Effector memory CD8-positive, alpha-beta T cell (primary cell): Measurements from ENCODE around the gene CCDC80.

Experiments
- ATAC-seq: fragments of 150-1000 bp; cut with Tn5 transposase; replicated peaks from 2 replicates; pipeline ENCODE4 v1.10.0; 2021; ENCODE audit warnings: mild to moderate bottlenecking, moderate library complexity
- DNase-seq, 3 experiments: peaks; one replicate each; pipeline ENCODE4 v3.0.0; 2021
- H3K27ac Mint-ChIP-seq, 2 donors: one replicate each; pipeline ENCODE4 v1.8.0; 2022; ENCODE audit warnings: mild to moderate bottlenecking in 2 of 2, mixed read lengths in 2 of 2, moderate library complexity in 2 of 2
- H3K27me3 Mint-ChIP-seq, 2 donors: one replicate each; pipeline ENCODE4 v1.8.0; 2022; ENCODE audit warnings: mixed read lengths in 2 of 2
- H3K36me3 Mint-ChIP-seq: one replicate; pipeline ENCODE4 v1.8.0; 2022; ENCODE audit warnings: mild to moderate bottlenecking, moderate library complexity, mixed read lengths; ENCODE audit not compliant: insufficient read depth
- H3K4me1 Mint-ChIP-seq, 2 donors: one replicate each; pipeline ENCODE4 v1.8.0; 2022; ENCODE audit warnings: low read depth in 2 of 2, mixed read lengths in 2 of 2
- H3K4me3 Mint-ChIP-seq, 2 donors: one replicate each; pipeline ENCODE4 v1.8.0; 2022; ENCODE audit warnings: mild to moderate bottlenecking in 2 of 2, mixed read lengths in 2 of 2, moderate library complexity in 2 of 2
- H3K9me3 Mint-ChIP-seq, 2 donors: one replicate each; pipeline ENCODE4 v1.8.0; 2022; ENCODE audit warnings: mixed read lengths in 2 of 2

Gene CCDC80

GRCh38 chr3:112634786-112635541 lies 6.0 kb downstream of the CCDC80 start:
- ATAC-seq (no peak), DNase-seq (no peak)
- Mint-ChIP-seq H3K4me1 (no peaks in the 10 kb centered on the region), H3K27me3 (no peaks in the 10 kb centered on the region), H3K27ac (no peak overlapping the region), H3K9me3 (no peaks in the 10 kb centered on the region), H3K4me3 (no peak overlapping the region), H3K36me3 (no peaks in the 10 kb centered on the region)

- H3K27me3 Mint-ChIP-seq, result no peaks in the 10 kb centered on the region
- H3K27ac Mint-ChIP-seq, result no peak overlapping the region
- H3K9me3 Mint-ChIP-seq, result no peaks in the 10 kb centered on the region
- ATAC-seq (no peak), DNase-seq (no peak)
- H3K36me3 Mint-ChIP-seq, result no peaks in the 10 kb centered on the region
- no peaks in the 10 kb centered on the region for H3K4me1 Mint-ChIP-seq
- no peak overlapping the region for H3K4me3 Mint-ChIP-seq
Measured at GRCh38 chr3:112633757-112634156, 7.2 kb downstream of the CCDC80 start.

GRCh38 chr3:112633191-112633590 lies 7.8 kb downstream of the CCDC80 start:
- ATAC-seq, result no peak
- Mint-ChIP-seq H3K9me3 (no peaks in the 10 kb centered on the region), H3K4me3 (no peak overlapping the region), H3K27ac (no peak overlapping the region), H3K27me3 (no peaks in the 10 kb centered on the region), H3K36me3 (no peaks in the 10 kb centered on the region), H3K4me1 (no peaks in the 10 kb centered on the region)
- no peak for DNase-seq

GRCh38 chr3:112632596-112632995 lies 8.3 kb downstream of the CCDC80 start:
- Mint-ChIP-seq H3K27ac (no peak overlapping the region), H3K4me3 (no peak overlapping the region), H3K27me3 (no peaks in the 10 kb centered on the region), H3K9me3 (no peaks in the 10 kb centered on the region), H3K4me1 (no peaks in the 10 kb centered on the region), H3K36me3 (no peaks in the 10 kb centered on the region)
- DNase-seq (no peak), ATAC-seq (no peak)

- Mint-ChIP-seq H3K27me3 (no peaks in the 10 kb centered on the region), H3K4me1 (no peaks in the 10 kb centered on the region), H3K27ac (no peak overlapping the region), H3K9me3 (no peaks in the 10 kb centered on the region), H3K4me3 (no peak overlapping the region), H3K36me3 (no peaks in the 10 kb centered on the region)
- ATAC-seq (no peak), DNase-seq (no peak)
Measured at GRCh38 chr3:112631257-112631656, 9.7 kb downstream of the CCDC80 start.

GRCh38 chr3:112629425-112629824 lies 11.5 kb downstream of the CCDC80 start:
- H3K27me3 Mint-ChIP-seq, result no peaks in the 10 kb centered on the region
- H3K4me1 Mint-ChIP-seq, result no peaks in the 10 kb centered on the region
- no peaks in the 10 kb centered on the region for H3K9me3 Mint-ChIP-seq
- no peak overlapping the region for H3K4me3 Mint-ChIP-seq
- no peak for ATAC-seq
- DNase-seq, result no peak
- no peaks in the 10 kb centered on the region for H3K36me3 Mint-ChIP-seq
- no peak overlapping the region for H3K27ac Mint-ChIP-seq

- no peak for DNase-seq
- H3K36me3 Mint-ChIP-seq, result no peaks in the 10 kb centered on the region
- ATAC-seq, result no peak
- no peak overlapping the region for H3K4me3 Mint-ChIP-seq
- peaks cover 0 to 6% of the 10 kb centered on the region in 2 donors for H3K27me3 Mint-ChIP-seq
- H3K4me1 Mint-ChIP-seq, result no peaks in the 10 kb centered on the region
- no peaks in the 10 kb centered on the region for H3K9me3 Mint-ChIP-seq
- H3K27ac Mint-ChIP-seq, result no peak overlapping the region
Measured at GRCh38 chr3:112627919-112628466, 12.9 kb downstream of the CCDC80 start.

- Mint-ChIP-seq H3K27ac (no peak overlapping the region), H3K4me1 (no peaks in the 10 kb centered on the region), H3K4me3 (no peak overlapping the region), H3K9me3 (no peaks in the 10 kb centered on the region), H3K36me3 (no peaks in the 10 kb centered on the region), H3K27me3 (peaks cover 0 to 6% of the 10 kb centered on the region in 2 donors)
- no peak for DNase-seq
- ATAC-seq, result no peak
Measured at GRCh38 chr3:112627419-112627818, 13.5 kb downstream of the CCDC80 start.

- H3K27ac Mint-ChIP-seq, result no peak overlapping the region
- H3K4me1 Mint-ChIP-seq, result no peaks in the 10 kb centered on the region
- H3K4me3 Mint-ChIP-seq, result no peak overlapping the region
- no peaks in the 10 kb centered on the region for H3K9me3 Mint-ChIP-seq
- no peak for DNase-seq
- peaks cover 0 to 6% of the 10 kb centered on the region in 2 donors for H3K27me3 Mint-ChIP-seq
- no peak for ATAC-seq
- H3K36me3 Mint-ChIP-seq, result no peaks in the 10 kb centered on the region
Measured at GRCh38 chr3:112623717-112624116, 17.2 kb downstream of the CCDC80 start.

- H3K9me3 Mint-ChIP-seq, result no peaks in the 10 kb centered on the region
- ATAC-seq (no peak), DNase-seq (no peak)
- no peak overlapping the region for H3K4me3 Mint-ChIP-seq
- H3K4me1 Mint-ChIP-seq, result no peaks in the 10 kb centered on the region
- H3K36me3 Mint-ChIP-seq, result no peaks in the 10 kb centered on the region
- peaks cover 0 to 6% of the 10 kb centered on the region in 2 donors for H3K27me3 Mint-ChIP-seq
- no peak overlapping the region for H3K27ac Mint-ChIP-seq
Measured at GRCh38 chr3:112623213-112623612, 17.7 kb downstream of the CCDC80 start.

- no peaks in the 10 kb centered on the region for H3K9me3 Mint-ChIP-seq
- peaks cover 0 to 6% of the 10 kb centered on the region in 2 donors for H3K27me3 Mint-ChIP-seq
- no peak overlapping the region for H3K27ac Mint-ChIP-seq
- H3K36me3 Mint-ChIP-seq, result no peaks in the 10 kb centered on the region
- no peak overlapping the region for H3K4me3 Mint-ChIP-seq
- ATAC-seq (no peak), DNase-seq (no peak)
- peaks cover 0 to 5% of the 10 kb centered on the region in 2 donors for H3K4me1 Mint-ChIP-seq
Measured at GRCh38 chr3:112619295-112619694, 21.6 kb downstream of the CCDC80 start.

GRCh38 chr3:112617285-112617684 lies 23.7 kb downstream of the CCDC80 start:
- Mint-ChIP-seq H3K27ac (no peak overlapping the region), H3K4me1 (peaks cover 0 to 5% of the 10 kb centered on the region in 2 donors), H3K9me3 (no peaks in the 10 kb centered on the region), H3K4me3 (no peak overlapping the region), H3K36me3 (no peaks in the 10 kb centered on the region), H3K27me3 (no peaks in the 10 kb centered on the region)
- ATAC-seq (no peak), DNase-seq (no peak)

- H3K27me3 Mint-ChIP-seq, result no peaks in the 10 kb centered on the region
- H3K27ac Mint-ChIP-seq, result no peak overlapping the region
- no peaks in the 10 kb centered on the region for H3K36me3 Mint-ChIP-seq
- H3K4me1 Mint-ChIP-seq, result peaks cover 0 to 5% of the 10 kb centered on the region in 2 donors
- no peak overlapping the region for H3K4me3 Mint-ChIP-seq
- no peaks in the 10 kb centered on the region for H3K9me3 Mint-ChIP-seq
- ATAC-seq (no peak), DNase-seq (no peak)
Measured at GRCh38 chr3:112615989-112616731, 24.8 kb downstream of the CCDC80 start.
